ENCODE data around the gene ADCK1.

- TF ChIP-seq SMC3 (conservative IDR thresholded peaks at IDR 0.05; ENCODE audit: poor library complexity) (no peak), CTCF (IDR thresholded peaks at IDR 0.05; ENCODE audit: poor library complexity, severe bottlenecking) (no peak)
Observed at GRCh38 chr14:77794357-77794756, 5.6 kb upstream of the ADCK1 start.

All from neural cell (in vitro differentiated cells).